Fibroblast of peridontal ligament (primary cell): Measurements from ENCODE around the gene PRR7.

Experiments used
- DNase-seq: peaks from one replicate; pipeline ENCODE4 v3.0.0-alpha.2; 2010; ENCODE audit errors: extremely low read depth

The PRR7 gene

GRCh38 chr5:177450667-177451424, 4.2 kb downstream of the PRR7 start:
- DNase-seq = no peak

- DNase-seq = no peak
These were observed 6.3 kb downstream of the PRR7 start for GRCh38 chr5:177452688-177453638.

- no peak for DNase-seq
These were observed 7.3 kb downstream of the PRR7 start for GRCh38 chr5:177453852-177454396.

- DNase-seq = peak; percentile 82
These were observed 7.9 kb downstream of the PRR7 start for GRCh38 chr5:177454397-177455035.

GRCh38 chr5:177455036-177455660, 8.5 kb downstream of the PRR7 start:
- no peak for DNase-seq

GRCh38 chr5:177455661-177456590, 9.3 kb downstream of the PRR7 start:
- peak; percentile 84 for DNase-seq

- DNase-seq = no peak
These were observed 10.0 kb downstream of the PRR7 start for GRCh38 chr5:177456591-177456964.

GRCh38 chr5:177456976-177457851, 10.6 kb downstream of the PRR7 start:
- DNase-seq = peak; percentile 91

GRCh38 chr5:177457852-177458681, 11.5 kb downstream of the PRR7 start:
- DNase-seq = no peak

GRCh38 chr5:177458912-177459350, 12.3 kb downstream of the PRR7 start:
- no peak for DNase-seq

GRCh38 chr5:177459357-177459756, 12.7 kb downstream of the PRR7 start:
- no peak for DNase-seq

GRCh38 chr5:177459819-177460628, 13.4 kb downstream of the PRR7 start:
- no peak for DNase-seq

GRCh38 chr5:177462021-177462670, 15.5 kb downstream of the PRR7 start:
- DNase-seq = no peak

- DNase-seq = no peak
These were observed 18.4 kb downstream of the PRR7 start for GRCh38 chr5:177465044-177465443.

- DNase-seq = no peak
These were observed 20.2 kb downstream of the PRR7 start for GRCh38 chr5:177466861-177467260.

GRCh38 chr5:177467436-177467835, 20.8 kb downstream of the PRR7 start:
- DNase-seq = no peak

GRCh38 chr5:177468329-177468684, 21.7 kb downstream of the PRR7 start:
- DNase-seq = no peak
